Trophoblast cell (in vitro differentiated cells and primary cell): Measurements from ENCODE around the gene ZDHHC14.
A peak's percentile ranks its signal among the peaks of the same experiment; 100 is the strongest.

Experiments used
- DNase-seq, 2 donors: peaks; one replicate each; pipeline ENCODE4 v3.0.0-alpha.2; 2016
- H2AFZ ChIP-seq: 2 replicates; pipeline ENCODE4 v1.6.1; 2013; ENCODE audit warnings: low read length, moderate library complexity, mild to moderate bottlenecking; ENCODE audit not compliant: insufficient read depth, poor library complexity
- H2AK5ac ChIP-seq: 2 replicates; pipeline ENCODE4 v1.6.1; 2013; ENCODE audit warnings: mild to moderate bottlenecking, low read length
- H2BK120ac ChIP-seq: 2 replicates; pipeline ENCODE4 v1.6.1; 2013; ENCODE audit warnings: low read length, mild to moderate bottlenecking, moderate library complexity; ENCODE audit not compliant: insufficient read depth, poor library complexity
- H2BK12ac ChIP-seq: 2 replicates; pipeline ENCODE4 v1.6.1; 2013; ENCODE audit warnings: mild to moderate bottlenecking, low read length, moderate library complexity
- H2BK5ac ChIP-seq: 2 replicates; pipeline ENCODE4 v1.6.1; 2013; ENCODE audit warnings: low read length, low read depth, moderate library complexity, mild to moderate bottlenecking; ENCODE audit not compliant: poor library complexity
- H3K14ac ChIP-seq: 2 replicates; pipeline ENCODE4 v1.6.1; 2013; ENCODE audit warnings: mild to moderate bottlenecking, low read length
- H3K18ac ChIP-seq: 2 replicates; pipeline ENCODE4 v1.6.1; 2013; ENCODE audit warnings: mild to moderate bottlenecking, low read length
- H3K23ac ChIP-seq: 2 replicates; pipeline ENCODE4 v1.6.1; 2013; ENCODE audit warnings: low read length
- H3K27ac ChIP-seq: 2 replicates; pipeline ENCODE4 v1.5.1; 2013; ENCODE audit warnings: low read depth, mild to moderate bottlenecking, inconsistent platforms, low read length, moderate library complexity
- H3K27me3 ChIP-seq: 2 replicates; pipeline ENCODE4 v1.6.1; 2013; ENCODE audit warnings: inconsistent platforms, mild to moderate bottlenecking, low read length, moderate library complexity; ENCODE audit not compliant: insufficient read depth
- H3K36me3 ChIP-seq, 2 experiments: 1 replicate in 1 of 2; 2 replicates in 1 of 2; pipeline ENCODE4 v1.6.1; 2013; ENCODE audit warnings: low read length in 2 of 2, mild to moderate bottlenecking in 2 of 2, moderate library complexity in 1 of 2; ENCODE audit not compliant: insufficient read depth in 2 of 2, control insufficient read depth in 1 of 2
- H3K4ac ChIP-seq: 2 replicates; pipeline ENCODE4 v1.6.1; 2013; ENCODE audit warnings: low read depth, mild to moderate bottlenecking, low read length, moderate library complexity
- H3K4me1 ChIP-seq, 2 experiments: 1 replicate in 1 of 2; 2 replicates in 1 of 2; pipeline ENCODE4 v1.6.1; 2013; ENCODE audit warnings: low read length in 2 of 2, mild to moderate bottlenecking in 2 of 2, moderate library complexity in 1 of 2; ENCODE audit not compliant: insufficient read depth in 2 of 2, control insufficient read depth in 1 of 2
- H3K4me2 ChIP-seq: 2 replicates; pipeline ENCODE4 v1.6.1; 2013; ENCODE audit warnings: inconsistent platforms, mild to moderate bottlenecking, low read length, moderate library complexity
- H3K4me3 ChIP-seq: 2 replicates; pipeline ENCODE4 v1.5.1; 2013; ENCODE audit warnings: mild to moderate bottlenecking, low read depth, low read length, inconsistent platforms
- H3K79me1 ChIP-seq: one replicate; pipeline ENCODE4 v1.6.1; 2013; ENCODE audit warnings: low read length
- H3K79me2 ChIP-seq: 2 replicates; pipeline ENCODE4 v1.6.1; 2013; ENCODE audit warnings: low read length, mild to moderate bottlenecking; ENCODE audit not compliant: control insufficient read depth, insufficient read depth, poor library complexity
- H3K9ac ChIP-seq: 2 replicates; pipeline ENCODE4 v1.6.1; 2013; ENCODE audit warnings: mild to moderate bottlenecking, low read length
- H3K9me3 ChIP-seq: 2 replicates; pipeline ENCODE4 v1.6.1; 2013; ENCODE audit warnings: low read depth, mild to moderate bottlenecking, control low read depth, inconsistent platforms, low read length; ENCODE audit not compliant: insufficient read depth
- H4K12ac ChIP-seq: 2 replicates; pipeline ENCODE4 v1.6.1; 2013; ENCODE audit warnings: low read depth, mild to moderate bottlenecking, low read length, moderate library complexity
- H4K8ac ChIP-seq: 2 replicates; pipeline ENCODE4 v1.6.1; 2013; ENCODE audit warnings: low read depth, mild to moderate bottlenecking, low read length, moderate library complexity
- H4K91ac ChIP-seq: one replicate; pipeline ENCODE4 v1.6.1; 2013; ENCODE audit warnings: low read depth, mild to moderate bottlenecking, low read length, moderate library complexity
- WGBS: extraction: QIAGEN DNeasy Blood & Tissue Kit; methylation state at CpG from one replicate; pipeline ENCODE4 v1.1.7; 2013; ENCODE audit warnings: missing lambda C conversion rate; ENCODE audit not compliant: insufficient read length, insufficient coverage; ENCODE audit errors: extremely low coverage; 5-methylcytosine and 5-hydroxymethylcytosine counted together

The ZDHHC14 gene

DNA sequence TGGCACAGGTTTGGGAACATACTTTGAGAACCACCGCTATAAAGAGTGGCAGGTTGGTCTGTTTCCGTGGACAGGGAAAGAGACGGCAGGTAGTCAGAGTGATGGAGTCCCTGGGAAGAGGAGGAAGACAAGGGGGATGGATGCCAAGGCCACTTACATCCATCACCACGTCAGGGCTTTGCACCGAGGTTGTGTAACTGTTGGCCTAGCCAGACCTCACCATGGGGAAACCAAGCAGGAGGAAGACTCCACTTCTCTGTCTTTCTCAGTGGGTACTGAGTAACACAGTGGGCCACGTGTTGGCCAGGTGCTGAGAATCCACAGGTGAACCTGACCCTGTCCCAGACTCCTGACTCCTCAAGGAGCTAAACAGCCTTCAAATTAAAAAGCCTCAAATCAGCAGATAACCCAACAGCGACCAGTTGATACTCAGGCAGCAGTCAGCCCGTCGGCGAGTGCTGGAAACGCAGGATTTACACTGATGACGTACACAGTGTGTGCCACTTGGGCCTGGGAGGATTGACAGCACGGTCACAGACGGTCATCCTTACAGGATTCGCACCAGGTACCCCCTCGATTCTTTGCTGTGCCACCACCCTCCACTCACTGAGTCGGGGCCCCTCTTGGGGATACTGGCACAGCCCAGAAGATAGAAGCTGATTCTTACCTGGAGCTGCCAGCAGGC is 307.4 kb downstream of the ZDHHC14 start:
- H3K36me3 ChIP-seq, result no peaks in the 10 kb centered on the region
- no peak overlapping the region for H3K23ac ChIP-seq
- H3K79me2 ChIP-seq, result no peaks in the 10 kb centered on the region
- H3K4me3 ChIP-seq, result no peak overlapping the region
- H3K9me3 ChIP-seq, result peaks cover 2% of the 10 kb centered on the region
- no peaks in the 10 kb centered on the region for H3K4me1 ChIP-seq
- H3K14ac ChIP-seq, result no peak overlapping the region
- H3K27ac ChIP-seq, result no peak overlapping the region
- no peaks in the 10 kb centered on the region for H3K27me3 ChIP-seq
- H2BK120ac ChIP-seq, result no peak overlapping the region
- no CpG with 5 or more reads among the region's 17 CpGs for WGBS
- H2AK5ac ChIP-seq, result no peak overlapping the region
- no peak overlapping the region for H2BK12ac ChIP-seq
- H3K18ac ChIP-seq, result no peak overlapping the region
- no peak overlapping the region for H4K8ac ChIP-seq
- DNase-seq, result no peak
- H3K79me1 ChIP-seq, result no peaks in the 10 kb centered on the region
- no peak overlapping the region for H3K4ac ChIP-seq
- H4K12ac ChIP-seq, result no peak overlapping the region
- no peak overlapping the region for H4K91ac ChIP-seq
- H2AFZ ChIP-seq, result no peak overlapping the region
- H3K4me2 ChIP-seq, result no peak overlapping the region
- H3K9ac ChIP-seq, result no peak overlapping the region
- H2BK5ac ChIP-seq, result no peak overlapping the region

GRCh38 chr6:157688960-157689599 is 308.1 kb downstream of the ZDHHC14 start:
- DNase-seq, result peak; percentile 62 to 76
- no peak overlapping the region for H3K27ac ChIP-seq
- no peak overlapping the region for H2AFZ ChIP-seq
- no peak overlapping the region for H3K14ac ChIP-seq
- peaks cover 2% of the 10 kb centered on the region for H3K9me3 ChIP-seq
- no peak overlapping the region for H2AK5ac ChIP-seq
- H3K18ac ChIP-seq, result no peak overlapping the region
- no peaks in the 10 kb centered on the region for H3K4me1 ChIP-seq
- H3K9ac ChIP-seq, result no peak overlapping the region
- no peaks in the 10 kb centered on the region for H3K79me1 ChIP-seq
- no peaks in the 10 kb centered on the region for H3K79me2 ChIP-seq
- H3K36me3 ChIP-seq, result no peaks in the 10 kb centered on the region
- no peak overlapping the region for H4K12ac ChIP-seq
- H3K27me3 ChIP-seq, result no peaks in the 10 kb centered on the region
- no peak overlapping the region for H3K4me2 ChIP-seq
- H3K23ac ChIP-seq, result no peak overlapping the region
- H3K4ac ChIP-seq, result no peak overlapping the region
- no peak overlapping the region for H2BK5ac ChIP-seq
- WGBS, result no CpG with 5 or more reads among the region's 17 CpGs
- no peak overlapping the region for H4K91ac ChIP-seq
- H2BK12ac ChIP-seq, result no peak overlapping the region
- no peak overlapping the region for H3K4me3 ChIP-seq
- no peak overlapping the region for H2BK120ac ChIP-seq
- H4K8ac ChIP-seq, result no peak overlapping the region

GRCh38 chr6:157689875-157690274 is 308.9 kb downstream of the ZDHHC14 start:
- Histone ChIP-seq H3K23ac (no peak overlapping the region), H3K9ac (no peak overlapping the region), H3K14ac (no peak overlapping the region), H3K18ac (no peak overlapping the region), H2AK5ac (no peak overlapping the region), H3K27me3 (no peaks in the 10 kb centered on the region), H3K4ac (no peak overlapping the region), H2BK120ac (no peak overlapping the region), H3K4me3 (no peak overlapping the region), H3K79me1 (no peaks in the 10 kb centered on the region), H2BK5ac (no peak overlapping the region), H3K4me2 (no peak overlapping the region), H2BK12ac (no peak overlapping the region), H2AFZ (no peak overlapping the region), H4K12ac (no peak overlapping the region), H3K4me1 (no peaks in the 10 kb centered on the region), H3K27ac (no peak overlapping the region), H3K9me3 (peaks cover 2% of the 10 kb centered on the region), H4K8ac (no peak overlapping the region), H3K36me3 (no peaks in the 10 kb centered on the region), H3K79me2 (no peaks in the 10 kb centered on the region), H4K91ac (no peak overlapping the region)
- no CpG with 5 or more reads among the region's 7 CpGs for WGBS
- no peak for DNase-seq

GRCh38 chr6:157690441-157691210 is 309.6 kb downstream of the ZDHHC14 start:
- no peak overlapping the region for H3K14ac ChIP-seq
- H2BK5ac ChIP-seq, result no peak overlapping the region
- no peak overlapping the region for H4K12ac ChIP-seq
- no peak overlapping the region for H3K9ac ChIP-seq
- H3K4me3 ChIP-seq, result no peak overlapping the region
- peaks cover 4% of the 10 kb centered on the region for H3K9me3 ChIP-seq
- no peaks in the 10 kb centered on the region for H3K27me3 ChIP-seq
- no peaks in the 10 kb centered on the region for H3K79me1 ChIP-seq
- no peak overlapping the region for H4K8ac ChIP-seq
- H3K4me1 ChIP-seq, result no peaks in the 10 kb centered on the region
- no peak for DNase-seq
- no peak overlapping the region for H3K4ac ChIP-seq
- H3K36me3 ChIP-seq, result no peaks in the 10 kb centered on the region
- no peak overlapping the region for H3K27ac ChIP-seq
- no peak overlapping the region for H2BK12ac ChIP-seq
- no CpG with 5 or more reads among the region's 16 CpGs for WGBS
- no peak overlapping the region for H4K91ac ChIP-seq
- H2BK120ac ChIP-seq, result no peak overlapping the region
- no peaks in the 10 kb centered on the region for H3K79me2 ChIP-seq
- no peak overlapping the region for H2AFZ ChIP-seq
- H2AK5ac ChIP-seq, result no peak overlapping the region
- H3K23ac ChIP-seq, result no peak overlapping the region
- H3K4me2 ChIP-seq, result no peak overlapping the region
- no peak overlapping the region for H3K18ac ChIP-seq
